ENCODE results near the gene LMNA. TPM values are rescaled to one million over a fixed set of nuclear protein-coding genes. Genes with fewer than 3 reads are reported as not detected.

Gene LMNA
- total and polyA plus RNA-seq, 4 donors = 60.4 to 160 (median 97.2) TPM

DNA sequence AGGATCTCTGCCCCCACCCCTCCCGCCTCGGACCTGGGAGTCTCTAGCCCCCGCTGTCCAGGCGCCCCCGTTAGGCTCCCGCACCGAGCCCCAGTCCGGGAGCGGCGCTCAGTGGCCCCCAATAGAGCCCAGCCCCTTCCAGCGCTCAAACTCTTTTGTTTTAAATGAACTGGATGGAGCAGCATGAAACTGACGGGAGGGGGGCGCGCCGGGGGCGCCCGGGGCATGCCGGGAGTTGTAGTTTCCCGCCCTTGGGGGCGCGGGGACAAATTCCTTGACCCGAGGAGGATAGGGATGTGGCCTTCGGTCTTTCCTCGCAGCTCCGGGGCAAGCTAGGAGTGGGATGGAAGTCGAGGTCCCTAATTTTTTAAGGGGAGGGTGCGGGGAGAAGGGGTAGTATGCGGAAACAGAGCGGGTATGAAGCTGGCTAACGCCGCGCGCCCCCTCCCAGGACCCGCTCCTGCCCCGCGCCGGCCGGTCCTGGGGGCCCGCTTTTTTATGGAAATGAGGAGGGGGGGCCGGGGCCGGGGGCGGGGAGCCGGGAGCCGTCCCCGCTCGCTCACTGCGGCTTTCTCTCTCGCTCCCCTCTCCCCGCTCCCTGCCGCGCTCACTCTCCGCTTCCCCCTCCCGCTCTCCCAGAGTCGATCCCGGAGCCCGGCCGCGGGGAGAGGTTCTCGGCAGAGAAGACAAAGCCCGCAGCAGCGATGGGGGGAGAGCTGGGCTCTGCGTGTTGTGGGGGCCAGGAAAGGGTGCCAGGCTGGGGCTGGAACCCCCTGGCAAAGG, 32.0 kb upstream of the LMNA start, which contains the start of gene MEX3A:
Gene MEX3A, minus strand, starts transcription at position 157 of the 783 bp plus-strand sequence. CDS start 467 bp downstream, outside the sequence.
- peak; percentile 71 for DNase-seq (ENCODE audit: low spot score)
- Histone ChIP-seq H3K36me3 (ENCODE audit: control insufficient read depth in 4 of 4, insufficient read depth in 3 of 4, low read depth in 1 of 4, low read length in 3 of 4) (no peaks in the 10 kb centered on the region), H3K27me3 (ENCODE audit: control insufficient read depth in 4 of 4, insufficient read depth in 4 of 4, low read length in 3 of 4) (no peaks in the 10 kb centered on the region), H3K4me1 (ENCODE audit: control insufficient read depth in 4 of 4, insufficient read depth in 4 of 4, low read length in 3 of 4) (peaks cover 1 to 27% (median 13%) of the 10 kb centered on the region in 4 donors), H3K4me3 (ENCODE audit: low read depth in 1 of 3, low read length in 3 of 3) (peak within 1 kb of the TSS; percentile 78 to 82 (median 81)), H3K9me3 (ENCODE audit: control insufficient read depth in 4 of 4, low read length in 3 of 4) (no peaks in the 10 kb centered on the region), H3K9ac (ENCODE audit: low read depth in 1 of 2, low read length in 2 of 2) (no peak within 1 kb of the TSS), H3K27ac (ENCODE audit: low read depth in 1 of 2, low read length in 2 of 2) (no peak within 1 kb of the TSS)
- under 1% methylated on average over 62 of the region's 62 CpGs for WGBS
- peak; percentile 55 to 60 for TF ChIP-seq HNF4A (conservative IDR thresholded peaks at IDR 0.05)
- TF ChIP-seq NR2F2 (IDR thresholded peaks at IDR 0.05) = peak; percentile 31
- TF ChIP-seq JUND (IDR thresholded peaks at IDR 0.05) = no peak
- TF ChIP-seq YY1 (IDR thresholded peaks at IDR 0.05) = peak; percentile 37
- TF ChIP-seq TAF1 (conservative IDR thresholded peaks at IDR 0.05) = no peak
- TF ChIP-seq, protein P1, sequence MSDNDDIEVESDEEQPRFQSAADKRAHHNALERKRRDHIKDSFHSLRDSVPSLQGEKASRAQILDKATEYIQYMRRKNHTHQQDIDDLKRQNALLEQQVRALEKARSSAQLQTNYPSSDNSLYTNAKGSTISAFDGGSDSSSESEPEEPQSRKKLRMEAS (IDR thresholded peaks at IDR 0.05) = peak; percentile 35

GRCh38 chr1:156083800-156084790, 30.4 kb upstream of the LMNA start:
- Histone ChIP-seq H3K27me3 (ENCODE audit: control insufficient read depth in 4 of 4, insufficient read depth in 4 of 4, low read length in 3 of 4) (no peaks in the 10 kb centered on the region), H3K36me3 (ENCODE audit: control insufficient read depth in 4 of 4, insufficient read depth in 3 of 4, low read depth in 1 of 4, low read length in 3 of 4) (no peaks in the 10 kb centered on the region), H3K9ac (ENCODE audit: low read depth in 1 of 2, low read length in 2 of 2) (no peak overlapping the region), H3K27ac (ENCODE audit: low read depth in 1 of 2, low read length in 2 of 2) (no peak overlapping the region), H3K4me3 (ENCODE audit: low read depth in 1 of 3, low read length in 3 of 3) (no peak overlapping the region), H3K9me3 (ENCODE audit: control insufficient read depth in 4 of 4, low read length in 3 of 4) (no peaks in the 10 kb centered on the region), H3K4me1 (ENCODE audit: control insufficient read depth in 4 of 4, insufficient read depth in 4 of 4, low read length in 3 of 4) (peaks cover 1 to 27% (median 13%) of the 10 kb centered on the region in 4 donors)
- DNase-seq (ENCODE audit: low spot score) = no peak
- no peak for TF ChIP-seq HNF4A (conservative IDR thresholded peaks at IDR 0.05)
- no peak for TF ChIP-seq YY1 (IDR thresholded peaks at IDR 0.05)
- no peak for TF ChIP-seq JUND (IDR thresholded peaks at IDR 0.05)
- TF ChIP-seq NR2F2 (IDR thresholded peaks at IDR 0.05) = no peak
- no peak for TF ChIP-seq HNF4G (IDR thresholded peaks at IDR 0.05)
- TF ChIP-seq, protein P2, sequence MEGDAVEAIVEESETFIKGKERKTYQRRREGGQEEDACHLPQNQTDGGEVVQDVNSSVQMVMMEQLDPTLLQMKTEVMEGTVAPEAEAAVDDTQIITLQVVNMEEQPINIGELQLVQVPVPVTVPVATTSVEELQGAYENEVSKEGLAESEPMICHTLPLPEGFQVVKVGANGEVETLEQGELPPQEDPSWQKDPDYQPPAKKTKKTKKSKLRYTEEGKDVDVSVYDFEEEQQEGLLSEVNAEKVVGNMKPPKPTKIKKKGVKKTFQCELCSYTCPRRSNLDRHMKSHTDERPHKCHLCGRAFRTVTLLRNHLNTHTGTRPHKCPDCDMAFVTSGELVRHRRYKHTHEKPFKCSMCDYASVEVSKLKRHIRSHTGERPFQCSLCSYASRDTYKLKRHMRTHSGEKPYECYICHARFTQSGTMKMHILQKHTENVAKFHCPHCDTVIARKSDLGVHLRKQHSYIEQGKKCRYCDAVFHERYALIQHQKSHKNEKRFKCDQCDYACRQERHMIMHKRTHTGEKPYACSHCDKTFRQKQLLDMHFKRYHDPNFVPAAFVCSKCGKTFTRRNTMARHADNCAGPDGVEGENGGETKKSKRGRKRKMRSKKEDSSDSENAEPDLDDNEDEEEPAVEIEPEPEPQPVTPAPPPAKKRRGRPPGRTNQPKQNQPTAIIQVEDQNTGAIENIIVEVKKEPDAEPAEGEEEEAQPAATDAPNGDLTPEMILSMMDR (IDR thresholded peaks at IDR 0.05; ENCODE audit: low read depth, low read length, missing input control) = no peak
- no peak for TF ChIP-seq RAD21 (IDR thresholded peaks at IDR 0.05)
- TF ChIP-seq, protein P3, sequence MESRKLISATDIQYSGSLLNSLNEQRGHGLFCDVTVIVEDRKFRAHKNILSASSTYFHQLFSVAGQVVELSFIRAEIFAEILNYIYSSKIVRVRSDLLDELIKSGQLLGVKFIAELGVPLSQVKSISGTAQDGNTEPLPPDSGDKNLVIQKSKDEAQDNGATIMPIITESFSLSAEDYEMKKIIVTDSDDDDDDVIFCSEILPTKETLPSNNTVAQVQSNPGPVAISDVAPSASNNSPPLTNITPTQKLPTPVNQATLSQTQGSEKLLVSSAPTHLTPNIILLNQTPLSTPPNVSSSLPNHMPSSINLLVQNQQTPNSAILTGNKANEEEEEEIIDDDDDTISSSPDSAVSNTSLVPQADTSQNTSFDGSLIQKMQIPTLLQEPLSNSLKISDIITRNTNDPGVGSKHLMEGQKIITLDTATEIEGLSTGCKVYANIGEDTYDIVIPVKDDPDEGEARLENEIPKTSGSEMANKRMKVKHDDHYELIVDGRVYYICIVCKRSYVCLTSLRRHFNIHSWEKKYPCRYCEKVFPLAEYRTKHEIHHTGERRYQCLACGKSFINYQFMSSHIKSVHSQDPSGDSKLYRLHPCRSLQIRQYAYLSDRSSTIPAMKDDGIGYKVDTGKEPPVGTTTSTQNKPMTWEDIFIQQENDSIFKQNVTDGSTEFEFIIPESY (IDR thresholded peaks at IDR 0.05) = no peak
- TF ChIP-seq, protein P4, sequence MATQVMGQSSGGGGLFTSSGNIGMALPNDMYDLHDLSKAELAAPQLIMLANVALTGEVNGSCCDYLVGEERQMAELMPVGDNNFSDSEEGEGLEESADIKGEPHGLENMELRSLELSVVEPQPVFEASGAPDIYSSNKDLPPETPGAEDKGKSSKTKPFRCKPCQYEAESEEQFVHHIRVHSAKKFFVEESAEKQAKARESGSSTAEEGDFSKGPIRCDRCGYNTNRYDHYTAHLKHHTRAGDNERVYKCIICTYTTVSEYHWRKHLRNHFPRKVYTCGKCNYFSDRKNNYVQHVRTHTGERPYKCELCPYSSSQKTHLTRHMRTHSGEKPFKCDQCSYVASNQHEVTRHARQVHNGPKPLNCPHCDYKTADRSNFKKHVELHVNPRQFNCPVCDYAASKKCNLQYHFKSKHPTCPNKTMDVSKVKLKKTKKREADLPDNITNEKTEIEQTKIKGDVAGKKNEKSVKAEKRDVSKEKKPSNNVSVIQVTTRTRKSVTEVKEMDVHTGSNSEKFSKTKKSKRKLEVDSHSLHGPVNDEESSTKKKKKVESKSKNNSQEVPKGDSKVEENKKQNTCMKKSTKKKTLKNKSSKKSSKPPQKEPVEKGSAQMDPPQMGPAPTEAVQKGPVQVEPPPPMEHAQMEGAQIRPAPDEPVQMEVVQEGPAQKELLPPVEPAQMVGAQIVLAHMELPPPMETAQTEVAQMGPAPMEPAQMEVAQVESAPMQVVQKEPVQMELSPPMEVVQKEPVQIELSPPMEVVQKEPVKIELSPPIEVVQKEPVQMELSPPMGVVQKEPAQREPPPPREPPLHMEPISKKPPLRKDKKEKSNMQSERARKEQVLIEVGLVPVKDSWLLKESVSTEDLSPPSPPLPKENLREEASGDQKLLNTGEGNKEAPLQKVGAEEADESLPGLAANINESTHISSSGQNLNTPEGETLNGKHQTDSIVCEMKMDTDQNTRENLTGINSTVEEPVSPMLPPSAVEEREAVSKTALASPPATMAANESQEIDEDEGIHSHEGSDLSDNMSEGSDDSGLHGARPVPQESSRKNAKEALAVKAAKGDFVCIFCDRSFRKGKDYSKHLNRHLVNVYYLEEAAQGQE (IDR thresholded peaks at IDR 0.05) = no peak
- TF ChIP-seq, protein P1 (IDR thresholded peaks at IDR 0.05) = no peak
- TF ChIP-seq FOXA1 (IDR thresholded peaks at IDR 0.05) = no peak
- TF ChIP-seq TAF1 (conservative IDR thresholded peaks at IDR 0.05) = no peak
- no peak for TF ChIP-seq RXRA (IDR thresholded peaks at IDR 0.05)
- TF ChIP-seq FOXA2 (IDR thresholded peaks at IDR 0.05) = no peak
- TF ChIP-seq EGR1 (IDR thresholded peaks at IDR 0.05; ENCODE audit: low read depth in 2 of 2) = no peak
- no peak for TF ChIP-seq GABPA (IDR thresholded peaks at IDR 0.05 in 1 of 2, conservative IDR thresholded peaks at IDR 0.05 in 1 of 2)
- no peak for TF ChIP-seq SP1 (IDR thresholded peaks at IDR 0.05)
- TF ChIP-seq, protein P5, sequence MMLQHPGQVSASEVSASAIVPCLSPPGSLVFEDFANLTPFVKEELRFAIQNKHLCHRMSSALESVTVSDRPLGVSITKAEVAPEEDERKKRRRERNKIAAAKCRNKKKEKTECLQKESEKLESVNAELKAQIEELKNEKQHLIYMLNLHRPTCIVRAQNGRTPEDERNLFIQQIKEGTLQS (IDR thresholded peaks at IDR 0.05) = no peak
- 70% methylated on average over 7 of the region's 7 CpGs for WGBS

Measured in liver (tissue), 9 donors.